Activated naive CD8-positive, alpha-beta T cell treated with anti-CD3 and anti-CD28 coated beads for 36 hours (primary cell): ENCODE data around the gene PTPRE. TPM values are rescaled to one million over a fixed set of nuclear protein-coding genes. Genes with fewer than 3 reads are reported as not detected.

Experiments
- DNase-seq: peaks from one replicate; pipeline ENCODE4 v3.0.0; 2021
- H3K27ac Mint-ChIP-seq: one replicate; pipeline ENCODE4 v1.8.0; 2022; ENCODE audit warnings: mild to moderate bottlenecking, moderate library complexity, mixed read lengths
- H3K27me3 Mint-ChIP-seq: one replicate; pipeline ENCODE4 v1.8.0; 2022; ENCODE audit warnings: mild to moderate bottlenecking, mixed read lengths
- H3K36me3 Mint-ChIP-seq: one replicate; pipeline ENCODE4 v1.8.0; 2021; ENCODE audit warnings: mild to moderate bottlenecking, mixed read lengths
- H3K4me1 Mint-ChIP-seq: one replicate; pipeline ENCODE4 v1.8.0; 2021; ENCODE audit warnings: mixed read lengths
- H3K4me3 Mint-ChIP-seq: one replicate; pipeline ENCODE4 v1.8.0; 2022; ENCODE audit warnings: mild to moderate bottlenecking, moderate library complexity, mixed read lengths
- H3K9me3 Mint-ChIP-seq: one replicate; pipeline ENCODE4 v1.8.0; 2022; ENCODE audit warnings: mixed read lengths
- total RNA-seq, 2 experiments: library from RNA; stranded (reverse); gene quantifications; one replicate each; pipeline ENCODE4 v1.2.3, GENCODE V29; 2021

PTPRE gene
- total RNA-seq, 2 experiments from 2014 or later, result 21.9 to 26.7 TPM

DNA sequence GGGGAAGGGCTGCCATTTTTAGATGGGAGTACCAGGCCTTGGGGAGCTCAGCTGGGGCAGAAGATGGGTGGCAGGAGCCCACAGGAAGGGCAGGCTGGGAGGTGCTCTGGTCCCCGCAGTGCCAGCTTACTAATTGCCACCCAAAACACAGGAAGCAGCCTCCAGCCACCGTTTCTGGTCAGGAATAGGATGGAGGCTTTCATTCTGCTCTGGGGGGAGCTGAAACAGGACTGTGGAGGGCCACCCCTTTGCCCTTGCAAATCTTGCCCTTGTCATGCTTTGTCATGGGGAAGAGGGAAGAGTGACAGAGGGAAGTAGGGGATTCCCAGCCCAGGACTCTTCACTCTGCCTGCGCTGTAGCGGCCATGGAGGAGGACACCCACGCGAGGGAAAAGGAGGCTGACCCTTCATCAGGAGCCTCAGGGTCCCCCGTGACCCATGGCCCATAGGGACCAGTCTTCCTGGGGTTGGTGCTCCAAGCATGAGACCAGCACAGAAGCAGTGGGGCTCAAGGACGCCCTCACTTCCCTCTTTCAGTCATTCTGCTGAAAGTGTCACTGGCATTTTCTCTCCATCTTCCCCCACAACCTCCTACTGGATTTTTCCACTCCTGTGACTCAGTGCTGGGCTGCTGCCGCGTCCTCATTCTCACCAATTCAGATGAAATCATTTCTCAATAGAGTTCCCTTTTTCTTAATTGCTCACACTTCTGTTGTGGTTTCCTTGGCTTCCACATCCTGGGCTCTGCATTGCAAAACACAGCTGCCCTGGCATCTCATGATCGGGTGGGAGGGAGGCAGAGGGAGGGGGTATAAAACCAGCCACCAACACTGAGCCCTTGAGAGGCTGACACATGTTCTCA lies 157.4 kb downstream of the PTPRE start:
- Mint-ChIP-seq H3K36me3 (peaks cover 59% of the 10 kb centered on the region), H3K4me1 (peaks cover 68% of the 10 kb centered on the region), H3K27me3 (no peaks in the 10 kb centered on the region), H3K9me3 (no peaks in the 10 kb centered on the region), H3K27ac (peak overlapping the region; percentile 90), H3K4me3 (peak overlapping the region; percentile 80)
- DNase-seq, result peak; percentile 81

DNA sequence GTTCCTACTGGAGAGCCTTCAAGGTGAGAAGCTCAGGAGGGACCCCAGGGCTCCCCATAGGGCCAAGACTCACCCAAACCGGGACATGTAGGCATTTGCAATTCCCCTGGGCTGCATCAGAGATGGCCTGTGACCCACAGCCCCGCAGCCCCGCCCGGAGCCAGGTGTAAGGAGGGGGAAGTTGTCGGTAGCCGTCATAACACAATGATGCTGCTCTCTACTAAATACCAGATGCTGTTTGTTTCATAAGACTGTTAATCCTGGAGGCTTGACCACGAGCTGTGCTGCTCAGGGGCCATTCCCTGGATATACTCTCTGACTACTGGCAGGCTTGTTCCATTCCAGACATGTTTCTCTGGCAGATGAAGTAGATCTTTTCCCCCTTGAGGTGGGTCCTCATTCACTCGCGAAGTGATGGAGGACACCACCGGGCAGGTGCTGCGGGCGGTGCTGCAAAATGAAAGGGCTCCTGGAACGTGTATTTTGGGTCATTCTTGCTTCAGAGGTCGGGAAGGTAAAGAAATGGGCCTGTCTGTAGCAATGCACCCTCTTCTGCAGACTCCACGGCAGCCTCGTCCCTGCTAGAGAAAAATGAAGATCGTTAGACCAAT lies 158.2 kb downstream of the PTPRE start:
- peak overlapping the region; percentile 80 for H3K4me3 Mint-ChIP-seq

DNA sequence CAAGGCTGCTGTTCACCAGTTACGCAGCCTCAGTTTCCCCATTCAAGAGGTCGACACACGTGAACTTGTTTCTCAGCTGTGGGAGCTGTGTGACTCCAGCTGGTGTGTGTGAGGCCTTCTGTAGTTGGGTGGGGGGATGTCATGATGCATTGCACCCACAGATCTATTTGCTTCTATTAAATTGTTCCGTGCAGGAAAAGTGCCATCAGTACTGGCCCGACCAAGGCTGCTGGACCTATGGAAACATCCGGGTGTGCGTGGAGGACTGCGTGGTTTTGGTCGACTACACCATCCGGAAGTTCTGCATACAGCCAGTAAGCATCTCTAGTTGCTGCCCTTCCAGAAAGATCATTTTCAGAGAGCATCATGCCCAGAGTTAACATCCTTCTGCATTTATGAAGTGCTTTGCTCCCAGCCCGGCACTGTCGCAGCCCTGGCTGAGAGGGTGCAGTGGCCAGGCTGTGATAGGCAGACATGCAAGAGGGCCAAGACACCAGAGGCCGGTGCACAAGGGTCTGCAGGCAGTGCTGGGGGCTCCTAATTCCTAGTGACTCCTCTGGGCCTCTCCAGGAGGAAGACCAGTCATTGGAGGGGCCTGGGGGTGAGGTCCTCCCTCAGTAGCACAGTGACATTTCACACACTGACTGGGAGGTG lies 159.1 kb downstream of the PTPRE start:
- no peak overlapping the region for H3K4me3 Mint-ChIP-seq
- DNase-seq, result no peak
- H3K4me1 Mint-ChIP-seq, result peaks cover 64% of the 10 kb centered on the region
- no peaks in the 10 kb centered on the region for H3K9me3 Mint-ChIP-seq
- peaks cover 58% of the 10 kb centered on the region for H3K36me3 Mint-ChIP-seq
- peak overlapping the region; percentile 38 for H3K27ac Mint-ChIP-seq
- no peaks in the 10 kb centered on the region for H3K27me3 Mint-ChIP-seq

More for the DNA sequence above, 158.2 kb downstream of the PTPRE start:
- no peak for DNase-seq
- H3K36me3 Mint-ChIP-seq, result peaks cover 60% of the 10 kb centered on the region
- H3K27me3 Mint-ChIP-seq, result no peaks in the 10 kb centered on the region
- peak overlapping the region; percentile 90 for H3K27ac Mint-ChIP-seq
- H3K9me3 Mint-ChIP-seq, result no peaks in the 10 kb centered on the region
- peaks cover 65% of the 10 kb centered on the region for H3K4me1 Mint-ChIP-seq

DNA sequence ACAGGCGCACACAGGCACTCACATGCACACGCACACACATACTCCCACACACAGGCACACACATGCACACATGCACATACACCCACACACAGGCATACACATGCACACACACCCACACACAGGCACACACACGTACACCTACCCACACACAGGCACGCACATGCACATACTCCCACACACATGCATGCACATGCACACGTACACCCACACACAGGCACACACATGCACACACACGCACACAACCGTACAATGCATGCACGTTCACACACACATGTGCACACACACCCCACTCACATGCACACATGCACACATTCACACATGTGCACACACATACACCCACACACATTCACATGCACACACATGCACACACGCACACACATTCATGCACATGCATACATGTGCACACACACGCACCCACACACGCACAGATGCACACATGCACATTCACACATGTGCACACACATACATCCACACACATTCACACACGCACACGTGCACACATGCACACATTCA lies 160.0 kb downstream of the PTPRE start:
- H3K4me1 Mint-ChIP-seq, result peaks cover 57% of the 10 kb centered on the region
- H3K27me3 Mint-ChIP-seq, result no peaks in the 10 kb centered on the region
- no peak for DNase-seq
- H3K4me3 Mint-ChIP-seq, result no peak overlapping the region
- no peak overlapping the region for H3K27ac Mint-ChIP-seq
- H3K9me3 Mint-ChIP-seq, result no peaks in the 10 kb centered on the region
- H3K36me3 Mint-ChIP-seq, result peaks cover 61% of the 10 kb centered on the region

DNA sequence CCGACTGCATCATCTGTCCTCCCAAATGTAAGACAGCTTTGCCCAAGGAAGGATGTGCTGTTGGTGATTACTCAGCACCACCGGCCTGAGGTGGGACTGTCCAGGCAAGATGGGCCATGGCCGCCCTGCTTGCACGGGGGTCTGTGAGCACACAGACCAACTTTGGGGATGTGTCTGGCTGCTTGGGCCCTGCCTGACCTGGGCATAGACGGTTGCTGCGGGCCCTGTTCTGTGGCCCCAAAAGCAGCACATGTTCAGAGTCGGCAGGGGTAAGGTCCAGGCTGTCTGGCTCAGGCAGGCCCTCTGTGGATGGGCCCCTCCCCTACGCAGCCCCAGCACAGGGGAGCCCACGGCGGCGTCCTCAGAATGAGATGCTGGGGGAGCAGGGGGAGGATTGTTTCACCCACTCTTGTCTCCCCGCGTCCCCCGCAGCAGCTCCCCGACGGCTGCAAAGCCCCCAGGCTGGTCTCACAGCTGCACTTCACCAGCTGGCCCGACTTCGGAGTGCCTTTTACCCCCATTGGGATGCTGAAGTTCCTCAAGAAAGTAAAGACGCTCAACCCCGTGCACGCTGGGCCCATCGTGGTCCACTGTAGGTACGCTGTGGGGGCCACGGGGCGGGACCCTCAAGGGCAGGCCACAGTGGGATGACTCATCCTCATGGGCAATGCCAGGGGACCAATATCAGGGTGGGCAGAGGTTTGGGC lies 160.9 kb downstream of the PTPRE start:
- no peak overlapping the region for H3K27ac Mint-ChIP-seq
- H3K4me3 Mint-ChIP-seq, result no peak overlapping the region
- H3K4me1 Mint-ChIP-seq, result peaks cover 49% of the 10 kb centered on the region
- H3K27me3 Mint-ChIP-seq, result no peaks in the 10 kb centered on the region
- H3K9me3 Mint-ChIP-seq, result no peaks in the 10 kb centered on the region
- peaks cover 52% of the 10 kb centered on the region for H3K36me3 Mint-ChIP-seq
- DNase-seq, result no peak

DNA sequence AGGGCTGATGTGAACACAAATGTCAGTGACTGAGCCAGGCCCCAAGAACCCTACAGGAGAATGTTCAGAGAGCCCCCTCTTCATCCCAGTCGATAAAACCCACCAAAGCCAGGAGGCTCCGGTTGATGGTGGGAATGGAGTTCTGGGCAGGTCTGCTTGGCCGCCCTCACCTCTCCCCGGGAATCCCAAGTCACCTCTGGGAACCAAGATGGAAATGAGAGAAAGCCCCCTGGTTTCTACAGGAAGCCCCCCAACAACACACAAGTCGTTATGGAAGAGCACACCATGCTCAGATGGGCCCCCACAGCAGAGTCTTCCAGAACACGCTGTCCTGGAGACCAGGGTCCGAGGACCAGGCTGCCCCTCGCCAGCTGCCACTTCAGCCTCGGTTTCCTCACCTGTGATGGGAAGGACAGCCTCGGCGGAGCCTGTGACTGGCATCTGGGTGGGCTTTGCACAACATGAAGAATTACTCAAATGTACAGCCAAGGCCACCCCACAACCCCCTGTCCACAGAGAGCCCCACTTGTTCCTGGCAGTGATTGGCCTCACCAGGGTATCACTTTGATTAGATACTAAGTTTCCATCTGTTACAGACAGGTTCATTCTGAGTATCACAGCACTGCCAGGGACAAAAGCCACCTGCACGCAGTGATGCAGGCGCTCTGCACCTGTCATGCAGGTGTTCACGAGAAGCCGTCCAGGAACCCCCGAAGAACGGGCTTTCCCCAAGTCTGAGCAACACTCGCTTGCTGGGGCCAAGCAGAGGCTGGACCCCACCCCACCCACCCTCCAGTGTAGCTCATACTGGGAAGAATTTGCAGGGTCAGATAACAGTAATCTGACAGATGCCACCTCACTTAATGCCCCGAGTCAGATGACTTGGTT lies 161.7 kb downstream of the PTPRE start:
- H3K27ac Mint-ChIP-seq, result no peak overlapping the region
- no peaks in the 10 kb centered on the region for H3K9me3 Mint-ChIP-seq
- DNase-seq, result no peak
- H3K4me3 Mint-ChIP-seq, result no peak overlapping the region
- peaks cover 41% of the 10 kb centered on the region for H3K4me1 Mint-ChIP-seq
- H3K27me3 Mint-ChIP-seq, result no peaks in the 10 kb centered on the region
- peaks cover 47% of the 10 kb centered on the region for H3K36me3 Mint-ChIP-seq

DNA sequence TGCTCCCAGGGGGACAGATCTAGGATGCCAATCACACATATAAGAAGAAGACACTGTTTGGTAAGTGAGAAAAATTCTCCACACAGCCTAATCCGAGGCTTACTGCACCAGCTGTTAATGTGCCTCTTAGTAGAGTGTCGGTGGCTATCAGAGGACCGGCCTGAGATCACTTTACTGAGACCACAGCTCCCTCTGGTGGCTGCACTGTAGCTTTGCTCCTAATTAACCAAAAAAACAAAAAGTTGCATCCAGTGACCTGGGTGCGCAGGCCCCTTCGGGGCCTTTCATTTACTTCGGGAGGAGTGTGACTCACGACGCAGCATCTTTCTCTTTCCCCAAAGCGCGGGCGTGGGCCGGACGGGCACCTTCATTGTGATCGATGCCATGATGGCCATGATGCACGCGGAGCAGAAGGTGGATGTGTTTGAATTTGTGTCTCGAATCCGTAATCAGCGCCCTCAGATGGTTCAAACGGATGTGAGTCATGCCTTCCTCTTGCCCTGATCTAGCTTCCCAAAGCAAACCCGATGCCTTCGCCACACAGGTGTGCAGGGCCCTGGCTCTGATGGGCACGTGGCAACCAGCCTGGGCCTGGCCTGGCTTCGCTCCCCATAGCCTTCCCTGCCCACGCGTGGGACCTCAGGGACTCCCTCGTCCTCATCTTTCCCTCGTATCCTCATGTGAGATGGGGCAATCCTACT lies 162.6 kb downstream of the PTPRE start:
- H3K27me3 Mint-ChIP-seq, result no peaks in the 10 kb centered on the region
- H3K4me1 Mint-ChIP-seq, result peaks cover 33% of the 10 kb centered on the region
- no peak overlapping the region for H3K4me3 Mint-ChIP-seq
- peaks cover 44% of the 10 kb centered on the region for H3K36me3 Mint-ChIP-seq
- peak; percentile 72 for DNase-seq
- no peak overlapping the region for H3K27ac Mint-ChIP-seq
- no peaks in the 10 kb centered on the region for H3K9me3 Mint-ChIP-seq

DNA sequence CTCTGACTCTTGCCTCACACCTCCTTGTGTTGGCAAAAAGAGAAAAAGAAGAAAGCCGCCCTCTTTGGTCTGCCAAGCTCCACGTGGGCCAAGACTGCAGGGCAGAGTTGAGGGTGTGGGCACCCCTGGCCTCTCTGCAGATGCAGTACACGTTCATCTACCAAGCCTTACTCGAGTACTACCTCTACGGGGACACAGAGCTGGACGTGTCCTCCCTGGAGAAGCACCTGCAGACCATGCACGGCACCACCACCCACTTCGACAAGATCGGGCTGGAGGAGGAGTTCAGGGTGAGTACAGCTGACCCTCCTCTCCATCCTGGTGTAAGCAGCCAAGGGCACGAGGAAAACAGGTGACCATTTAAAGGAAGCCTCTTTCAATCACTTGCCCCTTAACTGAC lies 163.3 kb downstream of the PTPRE start:
- no peak for DNase-seq
- H3K4me1 Mint-ChIP-seq, result peaks cover 26% of the 10 kb centered on the region
- peaks cover 43% of the 10 kb centered on the region for H3K36me3 Mint-ChIP-seq

DNA sequence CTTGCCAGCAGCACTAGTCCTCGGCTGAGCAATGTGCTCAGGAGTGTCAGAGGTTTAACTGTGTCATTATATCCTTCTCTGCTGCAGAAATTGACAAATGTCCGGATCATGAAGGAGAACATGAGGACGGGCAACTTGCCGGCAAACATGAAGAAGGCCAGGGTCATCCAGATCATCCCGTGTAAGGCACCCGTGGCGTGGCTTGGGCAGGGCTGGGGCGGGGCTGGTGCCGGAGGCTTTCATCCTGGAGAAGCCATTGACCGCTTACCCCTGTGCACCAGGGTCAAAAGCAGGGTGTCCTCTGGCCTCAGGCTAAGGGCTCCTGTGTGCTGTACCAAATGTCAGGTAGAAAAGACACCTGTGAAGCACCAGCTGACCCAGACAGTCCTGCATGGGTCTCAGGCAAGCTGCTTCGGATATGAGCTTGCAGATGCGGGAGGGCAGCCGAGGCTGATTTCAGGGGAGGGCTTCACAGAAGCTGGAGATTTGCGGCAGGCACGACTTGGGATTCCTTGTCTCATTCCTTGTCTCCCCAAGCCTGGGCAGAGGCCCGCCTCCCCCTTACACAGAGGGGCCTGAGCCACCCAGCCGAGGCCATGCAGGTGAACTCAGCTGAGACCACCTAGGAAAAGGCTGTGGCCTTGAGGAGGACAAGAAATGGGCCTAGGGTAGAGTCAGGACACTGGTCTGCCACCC lies 164.0 kb downstream of the PTPRE start:
- peaks cover 36% of the 10 kb centered on the region for H3K36me3 Mint-ChIP-seq
- H3K27me3 Mint-ChIP-seq, result no peaks in the 10 kb centered on the region
- H3K9me3 Mint-ChIP-seq, result no peaks in the 10 kb centered on the region
- no peak for DNase-seq
- no peak overlapping the region for H3K27ac Mint-ChIP-seq
- H3K4me1 Mint-ChIP-seq, result peaks cover 19% of the 10 kb centered on the region
- H3K4me3 Mint-ChIP-seq, result no peak overlapping the region

More for the DNA sequence above, 163.3 kb downstream of the PTPRE start:
- no peak overlapping the region for H3K4me3 Mint-ChIP-seq
- H3K9me3 Mint-ChIP-seq, result no peaks in the 10 kb centered on the region
- no peak overlapping the region for H3K27ac Mint-ChIP-seq
- H3K27me3 Mint-ChIP-seq, result no peaks in the 10 kb centered on the region

DNA sequence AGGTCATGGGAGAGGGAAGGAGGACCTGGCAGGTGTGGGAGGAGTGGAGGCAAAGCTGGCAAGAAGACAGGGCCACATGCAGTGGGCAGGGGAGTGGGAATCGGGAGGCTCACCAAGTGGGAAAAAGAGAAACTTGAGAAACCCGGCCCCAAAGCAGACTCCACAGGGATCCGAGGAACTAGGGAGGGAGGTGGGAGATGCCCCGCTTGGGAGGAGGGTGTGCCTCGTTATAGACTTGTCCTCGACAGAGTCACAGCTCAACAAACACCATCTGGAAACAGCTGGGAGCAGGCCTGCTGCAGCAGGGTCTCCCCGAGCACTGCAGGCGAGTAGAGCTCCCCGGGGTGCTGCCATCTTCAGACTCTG lies 164.5 kb downstream of the PTPRE start:
- Mint-ChIP-seq H3K4me1 (peaks cover 14% of the 10 kb centered on the region), H3K9me3 (no peaks in the 10 kb centered on the region), H3K36me3 (peaks cover 31% of the 10 kb centered on the region), H3K4me3 (no peak overlapping the region), H3K27ac (no peak overlapping the region), H3K27me3 (no peaks in the 10 kb centered on the region)
- DNase-seq, result no peak

DNA sequence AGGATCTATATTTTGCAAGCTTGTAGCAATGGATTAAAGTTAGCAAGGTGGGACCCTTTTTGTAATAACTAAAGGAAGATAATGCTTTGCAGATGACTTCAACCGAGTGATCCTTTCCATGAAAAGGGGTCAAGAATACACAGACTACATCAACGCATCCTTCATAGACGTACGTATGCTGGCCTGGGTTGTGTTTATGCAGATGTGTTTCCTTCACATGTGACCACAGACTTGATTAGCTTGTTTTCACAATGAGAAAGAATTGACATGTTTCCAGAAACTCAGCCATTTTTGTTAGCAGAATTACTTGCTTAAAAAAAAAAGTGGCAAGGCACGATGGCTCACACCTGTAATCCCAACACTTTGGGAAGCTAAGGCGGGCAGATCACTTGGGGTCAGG lies 165.1 kb downstream of the PTPRE start:
- H3K36me3 Mint-ChIP-seq, result peaks cover 27% of the 10 kb centered on the region

DNA sequence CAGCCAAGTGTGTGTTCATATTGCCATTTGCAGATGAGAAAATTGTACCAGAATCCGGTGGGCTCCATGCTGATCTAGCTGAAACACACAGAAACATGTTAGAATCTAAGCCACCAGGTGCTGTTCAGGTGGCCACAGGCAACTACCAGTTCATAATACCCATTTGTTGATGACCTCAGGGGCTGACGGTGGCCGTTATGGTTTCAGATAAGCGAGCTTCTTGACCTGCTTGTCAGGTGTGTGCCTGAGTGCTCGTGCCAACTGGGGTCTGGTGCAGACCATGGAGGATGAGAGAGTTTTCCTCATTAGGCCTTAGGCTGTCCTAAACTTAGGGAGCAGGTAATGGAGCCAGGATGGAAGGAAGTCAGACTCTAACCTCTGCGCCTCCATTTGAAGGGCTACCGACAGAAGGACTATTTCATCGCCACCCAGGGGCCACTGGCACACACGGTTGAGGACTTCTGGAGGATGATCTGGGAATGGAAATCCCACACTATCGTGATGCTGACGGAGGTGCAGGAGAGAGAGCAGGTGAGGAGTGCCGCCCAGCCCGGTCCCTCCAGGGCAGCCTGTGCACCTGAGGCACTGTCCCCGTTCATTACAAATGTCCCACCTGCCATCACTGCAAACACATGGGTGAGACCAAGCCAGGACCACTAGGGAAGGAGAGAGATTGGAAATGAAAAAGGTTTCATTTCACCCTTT lies 166.2 kb downstream of the PTPRE start:
- Mint-ChIP-seq H3K27ac (no peak overlapping the region), H3K27me3 (no peaks in the 10 kb centered on the region), H3K4me3 (no peak overlapping the region), H3K4me1 (peaks cover 5% of the 10 kb centered on the region), H3K9me3 (no peaks in the 10 kb centered on the region), H3K36me3 (peaks cover 19% of the 10 kb centered on the region)
- DNase-seq, result no peak

More for the DNA sequence above, 165.1 kb downstream of the PTPRE start:
- DNase-seq, result no peak
- Mint-ChIP-seq H3K9me3 (no peaks in the 10 kb centered on the region), H3K4me1 (peaks cover 10% of the 10 kb centered on the region), H3K4me3 (no peak overlapping the region), H3K27me3 (no peaks in the 10 kb centered on the region), H3K27ac (no peak overlapping the region)

DNA sequence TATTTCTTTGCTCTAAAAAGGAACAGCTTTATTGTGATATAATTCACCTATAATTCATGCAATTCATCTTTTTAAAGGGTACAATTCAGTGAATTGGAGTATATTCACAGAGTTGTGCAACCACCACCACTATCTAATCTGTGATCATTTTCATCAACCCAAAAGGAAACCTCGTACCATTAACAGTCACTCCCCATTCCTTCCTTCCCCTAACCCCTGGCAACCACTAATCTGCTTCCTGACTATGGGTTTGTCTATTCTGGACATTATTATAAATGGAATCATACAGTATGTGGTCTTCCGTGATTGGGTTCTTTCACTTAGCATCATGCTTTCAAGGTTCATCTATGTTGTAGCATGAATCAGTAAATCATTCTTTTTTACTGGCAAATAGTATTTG lies 167.0 kb downstream of the PTPRE start:
- no peaks in the 10 kb centered on the region for H3K27me3 Mint-ChIP-seq
- peaks cover 5% of the 10 kb centered on the region for H3K4me1 Mint-ChIP-seq
- peaks cover 17% of the 10 kb centered on the region for H3K36me3 Mint-ChIP-seq
- no peaks in the 10 kb centered on the region for H3K9me3 Mint-ChIP-seq
- no peak overlapping the region for H3K27ac Mint-ChIP-seq
- no peak for DNase-seq
- no peak overlapping the region for H3K4me3 Mint-ChIP-seq
